Measurements from ENCODE around the gene HBG2. TPM values are rescaled to one million over a fixed set of nuclear protein-coding genes. Genes with fewer than 3 reads are reported as not detected.
A peak's percentile ranks its signal among the peaks of the same experiment; 100 is the strongest.

HBG2 gene
- total and polyA plus RNA-seq, 9 of the 15 experiments (the other 6 are each of a cell fraction or from before 2014, with no cell fraction given): 1,626 to 58,619 (median 10,515) TPM

DNA sequence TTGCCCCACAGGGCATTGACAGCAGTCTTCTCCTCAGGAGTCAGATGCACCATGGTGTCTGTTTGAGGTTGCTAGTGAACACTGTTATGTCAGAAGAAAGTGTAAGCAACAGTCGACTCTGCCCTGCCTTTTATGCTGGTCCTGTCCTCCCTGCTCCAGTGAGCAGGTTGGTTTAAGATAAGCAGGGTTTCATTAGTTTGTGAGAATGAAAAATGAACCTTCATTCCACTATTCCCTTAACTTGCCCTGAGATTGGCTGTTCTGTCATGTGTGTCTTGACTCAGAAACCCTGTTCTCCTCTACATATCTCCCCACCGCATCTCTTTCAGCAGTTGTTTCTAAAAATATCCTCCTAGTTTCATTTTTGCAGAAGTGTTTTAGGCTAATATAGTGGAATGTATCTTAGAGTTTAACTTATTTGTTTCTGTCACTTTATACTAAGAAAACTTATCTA lies 20.2 kb downstream of the HBG2 start, which contains the start of gene HBD (continued):
- TF ChIP-seq, protein P1, sequence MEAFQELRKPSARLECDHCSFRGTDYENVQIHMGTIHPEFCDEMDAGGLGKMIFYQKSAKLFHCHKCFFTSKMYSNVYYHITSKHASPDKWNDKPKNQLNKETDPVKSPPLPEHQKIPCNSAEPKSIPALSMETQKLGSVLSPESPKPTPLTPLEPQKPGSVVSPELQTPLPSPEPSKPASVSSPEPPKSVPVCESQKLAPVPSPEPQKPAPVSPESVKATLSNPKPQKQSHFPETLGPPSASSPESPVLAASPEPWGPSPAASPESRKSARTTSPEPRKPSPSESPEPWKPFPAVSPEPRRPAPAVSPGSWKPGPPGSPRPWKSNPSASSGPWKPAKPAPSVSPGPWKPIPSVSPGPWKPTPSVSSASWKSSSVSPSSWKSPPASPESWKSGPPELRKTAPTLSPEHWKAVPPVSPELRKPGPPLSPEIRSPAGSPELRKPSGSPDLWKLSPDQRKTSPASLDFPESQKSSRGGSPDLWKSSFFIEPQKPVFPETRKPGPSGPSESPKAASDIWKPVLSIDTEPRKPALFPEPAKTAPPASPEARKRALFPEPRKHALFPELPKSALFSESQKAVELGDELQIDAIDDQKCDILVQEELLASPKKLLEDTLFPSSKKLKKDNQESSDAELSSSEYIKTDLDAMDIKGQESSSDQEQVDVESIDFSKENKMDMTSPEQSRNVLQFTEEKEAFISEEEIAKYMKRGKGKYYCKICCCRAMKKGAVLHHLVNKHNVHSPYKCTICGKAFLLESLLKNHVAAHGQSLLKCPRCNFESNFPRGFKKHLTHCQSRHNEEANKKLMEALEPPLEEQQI (IDR thresholded peaks at IDR 0.05): peak; percentile 16; the same call in 1 of the 2 replicates
- TF ChIP-seq, protein P2, sequence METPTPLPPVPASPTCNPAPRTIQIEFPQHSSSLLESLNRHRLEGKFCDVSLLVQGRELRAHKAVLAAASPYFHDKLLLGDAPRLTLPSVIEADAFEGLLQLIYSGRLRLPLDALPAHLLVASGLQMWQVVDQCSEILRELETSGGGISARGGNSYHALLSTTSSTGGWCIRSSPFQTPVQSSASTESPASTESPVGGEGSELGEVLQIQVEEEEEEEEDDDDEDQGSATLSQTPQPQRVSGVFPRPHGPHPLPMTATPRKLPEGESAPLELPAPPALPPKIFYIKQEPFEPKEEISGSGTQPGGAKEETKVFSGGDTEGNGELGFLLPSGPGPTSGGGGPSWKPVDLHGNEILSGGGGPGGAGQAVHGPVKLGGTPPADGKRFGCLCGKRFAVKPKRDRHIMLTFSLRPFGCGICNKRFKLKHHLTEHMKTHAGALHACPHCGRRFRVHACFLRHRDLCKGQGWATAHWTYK (CRISPR knock-in tag; IDR thresholded peaks at IDR 0.05): no peak
- peak; percentile 64; the same call in 1 of the 2 replicates for TF ChIP-seq SMARCC2 (IDR thresholded peaks at IDR 0.05; ENCODE audit: low read depth)
- TF ChIP-seq ZFP1 (CRISPR knock-in tag; IDR thresholded peaks at IDR 0.05): no peak
- TF ChIP-seq, protein P3, sequence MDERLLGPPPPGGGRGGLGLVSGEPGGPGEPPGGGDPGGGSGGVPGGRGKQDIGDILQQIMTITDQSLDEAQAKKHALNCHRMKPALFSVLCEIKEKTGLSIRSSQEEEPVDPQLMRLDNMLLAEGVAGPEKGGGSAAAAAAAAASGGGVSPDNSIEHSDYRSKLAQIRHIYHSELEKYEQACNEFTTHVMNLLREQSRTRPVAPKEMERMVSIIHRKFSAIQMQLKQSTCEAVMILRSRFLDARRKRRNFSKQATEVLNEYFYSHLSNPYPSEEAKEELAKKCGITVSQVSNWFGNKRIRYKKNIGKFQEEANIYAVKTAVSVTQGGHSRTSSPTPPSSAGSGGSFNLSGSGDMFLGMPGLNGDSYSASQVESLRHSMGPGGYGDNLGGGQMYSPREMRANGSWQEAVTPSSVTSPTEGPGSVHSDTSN (CRISPR knock-in tag; IDR thresholded peaks at IDR 0.05; ENCODE audit: low read depth): no peak
- TF ChIP-seq, protein P3 (tag; conservative IDR thresholded peaks at IDR 0.05; ENCODE audit: low read depth): peak; percentile 81
- peak; percentile 40 to 51; a peak in 3 of 4 replicates for TF ChIP-seq FOXK2 (conservative IDR thresholded peaks at IDR 0.05 in 1 of 2, IDR thresholded peaks at IDR 0.05 in 1 of 2; ENCODE audit: low read depth in 2 of 2)
- no peak for TF ChIP-seq EHMT2 (IDR thresholded peaks at IDR 0.05)
- TF ChIP-seq CSDE1 (IDR thresholded peaks at IDR 0.05): no peak
- TF ChIP-seq NR2F6 (CRISPR knock-in tag; IDR thresholded peaks at IDR 0.05): no peak
- TF ChIP-seq L3MBTL2 (IDR thresholded peaks at IDR 0.05): no peak
- TF ChIP-seq SETDB1 (IDR thresholded peaks at IDR 0.05; ENCODE audit: low read length): no peak
- TF ChIP-seq, protein P4, sequence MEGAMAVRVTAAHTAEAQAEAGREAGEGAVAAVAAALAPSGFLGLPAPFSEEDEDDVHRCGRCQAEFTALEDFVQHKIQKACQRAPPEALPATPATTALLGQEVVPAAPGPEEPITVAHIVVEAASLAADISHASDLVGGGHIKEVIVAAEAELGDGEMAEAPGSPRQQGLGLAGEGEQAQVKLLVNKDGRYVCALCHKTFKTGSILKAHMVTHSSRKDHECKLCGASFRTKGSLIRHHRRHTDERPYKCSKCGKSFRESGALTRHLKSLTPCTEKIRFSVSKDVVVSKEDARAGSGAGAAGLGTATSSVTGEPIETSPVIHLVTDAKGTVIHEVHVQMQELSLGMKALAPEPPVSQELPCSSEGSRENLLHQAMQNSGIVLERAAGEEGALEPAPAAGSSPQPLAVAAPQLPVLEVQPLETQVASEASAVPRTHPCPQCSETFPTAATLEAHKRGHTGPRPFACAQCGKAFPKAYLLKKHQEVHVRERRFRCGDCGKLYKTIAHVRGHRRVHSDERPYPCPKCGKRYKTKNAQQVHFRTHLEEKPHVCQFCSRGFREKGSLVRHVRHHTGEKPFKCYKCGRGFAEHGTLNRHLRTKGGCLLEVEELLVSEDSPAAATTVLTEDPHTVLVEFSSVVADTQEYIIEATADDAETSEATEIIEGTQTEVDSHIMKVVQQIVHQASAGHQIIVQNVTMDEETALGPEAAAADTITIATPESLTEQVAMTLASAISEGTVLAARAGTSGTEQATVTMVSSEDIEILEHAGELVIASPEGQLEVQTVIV (CRISPR knock-in tag; IDR thresholded peaks at IDR 0.05; ENCODE audit: borderline replicate concordance): no peak
- no peak for TF ChIP-seq RBM14 (IDR thresholded peaks at IDR 0.05; ENCODE audit: borderline replicate concordance, insufficient read depth, low read depth, low read length)
- no peak for TF ChIP-seq SPI1 (IDR thresholded peaks at IDR 0.05; ENCODE audit: borderline replicate concordance, low read depth, low read length)
- no peak for TF ChIP-seq HOXB6 (CRISPR knock-in tag; IDR thresholded peaks at IDR 0.05; ENCODE audit: borderline replicate concordance)
